Posterior cingulate gyrus (tissue), 11 donors: ENCODE measurements around the gene TRPC5OS.

Source experiments
- DNase-seq, 10 donors: peaks; one replicate each; pipeline versions ENCODE4 v3.0.0 to v3.0.0-alpha.2; 2020 to 2021; ENCODE audit warnings: mixed read lengths in 3 of 10
- intact Hi-C: fragments of 100-400 bp; cut with DNase I; formaldehyde crosslinking; loops from one replicate; pipeline ENCODE4 v1.15.1; 2023

TRPC5OS gene

DNA sequence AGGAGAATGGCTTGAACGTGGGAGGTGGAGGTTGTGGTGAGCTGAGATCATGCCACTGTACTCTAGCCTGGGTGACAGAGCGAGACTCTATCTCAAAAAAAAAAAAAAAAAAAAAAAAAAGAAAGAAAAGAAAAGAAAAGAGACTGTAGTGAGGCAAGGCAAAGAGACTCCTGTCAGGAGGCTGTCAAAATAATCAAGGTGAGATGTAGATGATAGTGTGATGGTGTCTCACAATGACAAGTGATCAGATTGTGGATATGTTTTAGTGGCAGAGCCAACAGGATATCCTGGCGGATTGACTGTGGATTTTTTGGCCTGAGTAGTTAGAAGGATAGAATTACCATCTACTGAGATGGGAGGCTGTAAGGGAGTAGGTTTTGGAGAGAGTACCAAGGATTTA, 12.6 kb downstream of the TRPC5OS start:
- no peak for DNase-seq
- intact Hi-C loops = no loop called here

DNA sequence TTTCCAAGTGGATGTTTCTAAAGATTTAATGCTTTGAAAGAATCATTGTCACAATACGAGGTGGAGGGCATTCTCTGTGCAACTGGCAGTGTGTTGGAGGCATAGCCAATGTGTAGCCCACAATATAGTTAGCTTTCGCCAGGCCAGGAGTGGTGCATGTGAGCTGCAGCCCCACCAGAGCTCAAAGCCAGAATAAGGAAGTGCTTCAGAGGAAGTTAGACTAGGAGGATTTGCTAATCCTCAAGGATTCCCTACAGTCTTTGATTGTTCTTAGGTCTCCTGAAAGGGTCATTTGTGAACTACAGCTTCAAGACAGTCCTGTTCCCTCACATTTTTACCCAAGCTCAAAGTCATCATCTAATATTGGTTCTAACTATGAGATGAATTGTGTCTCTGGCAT, 16.4 kb downstream of the TRPC5OS start:
- DNase-seq = no peak
- intact Hi-C loops = no loop called here

DNA sequence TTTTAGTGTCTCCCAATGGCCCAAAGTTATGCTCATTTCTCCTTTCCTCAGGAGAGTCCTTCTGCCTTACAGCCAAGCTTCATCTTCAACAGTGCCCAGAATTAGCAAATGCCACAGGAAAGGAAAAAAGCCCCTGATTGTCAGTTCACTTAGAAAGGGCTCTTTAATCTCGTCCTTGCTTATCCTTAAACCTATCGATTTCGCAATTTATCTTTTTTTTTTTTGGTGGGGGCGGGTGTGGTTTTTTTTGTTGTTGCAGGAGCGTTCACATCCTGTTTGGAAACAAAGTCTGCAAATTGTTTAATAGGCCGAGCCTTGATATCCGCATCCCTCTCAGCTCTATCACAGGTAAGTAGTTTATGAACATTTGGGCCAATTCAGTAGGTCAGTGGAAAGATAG, 20.2 kb downstream of the TRPC5OS start:
- intact Hi-C loops = no loop called here
- no peak for DNase-seq

DNA sequence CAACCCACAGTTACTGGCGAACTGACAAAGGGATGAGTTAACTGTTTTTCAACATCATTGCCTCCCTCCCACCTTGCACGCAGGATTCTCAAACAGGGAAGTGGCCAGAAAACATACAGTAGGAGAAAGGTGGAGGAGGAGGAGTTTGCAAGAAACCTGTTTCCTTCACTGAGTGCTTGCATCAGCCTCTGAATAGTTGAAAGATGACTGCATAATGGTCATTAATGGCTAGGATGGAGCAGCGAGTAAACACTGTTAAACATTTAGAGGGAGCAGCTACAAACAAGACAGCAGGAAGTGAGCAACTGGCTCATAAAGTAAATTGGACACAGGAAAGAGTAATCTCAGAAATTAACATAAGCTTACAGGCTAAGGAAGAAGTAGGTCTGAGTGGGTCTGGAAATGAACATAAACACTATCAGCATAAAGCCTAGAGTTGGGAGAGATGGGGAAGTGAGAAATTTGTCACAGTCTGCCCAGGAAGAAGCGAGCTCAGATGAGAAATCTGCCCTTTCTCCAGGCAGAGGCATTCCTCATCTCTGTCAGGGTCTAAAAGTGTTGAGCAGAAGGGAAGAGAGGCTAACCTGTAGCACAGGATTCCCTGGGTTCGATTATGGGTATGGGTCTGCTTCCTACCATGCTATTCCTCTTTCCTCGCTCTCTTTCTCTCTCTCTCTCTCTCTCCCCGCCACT, 38.6 kb downstream of the TRPC5OS start:
- intact Hi-C loops = no loop called here
- DNase-seq = no peak

DNA sequence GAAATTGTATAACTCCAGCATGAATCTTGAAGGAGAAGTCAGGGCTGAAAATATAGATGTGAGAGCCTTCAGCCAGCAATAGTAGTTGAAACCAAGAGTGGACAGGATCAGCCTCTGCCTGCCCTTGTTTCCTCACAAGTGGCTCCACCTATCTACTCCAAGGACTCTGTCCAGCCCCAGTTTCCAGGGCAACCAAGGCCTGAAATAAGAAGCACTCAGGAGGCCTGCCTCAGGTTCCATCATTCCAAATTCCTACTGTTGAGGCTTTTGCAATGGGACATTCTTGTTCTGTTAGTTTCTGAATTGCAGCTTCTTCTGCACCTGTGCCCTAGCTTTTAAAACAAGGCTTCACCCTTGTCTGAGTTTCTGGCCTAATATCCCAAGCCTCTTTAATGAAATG, 41.6 kb downstream of the TRPC5OS start:
- intact Hi-C loops = no loop called here
- no peak for DNase-seq

DNA sequence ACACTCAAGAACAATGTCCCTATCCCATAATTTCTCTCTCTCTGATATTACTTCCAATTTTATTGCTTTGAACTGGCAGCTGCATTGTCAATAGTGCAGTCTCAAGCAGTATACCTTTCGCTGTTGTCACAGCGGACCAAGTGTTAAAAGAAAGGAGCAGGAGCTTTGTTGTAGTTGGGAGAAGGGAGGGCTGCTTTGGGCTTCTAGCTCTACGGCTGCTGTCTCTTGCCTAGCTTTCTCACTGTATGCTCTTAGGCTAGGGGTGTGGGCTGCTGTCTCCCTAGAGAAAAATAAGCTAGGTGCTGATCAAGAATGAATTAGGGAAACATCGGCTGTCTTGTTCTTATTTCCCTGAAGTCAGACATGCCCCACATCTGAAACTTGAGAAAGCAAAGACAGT, 52.5 kb downstream of the TRPC5OS start:
- intact Hi-C loops = no loop called here
- DNase-seq = no peak
